Skin of body (tissue), 2 donors: ENCODE measurements around the gene KLHL12. TPM values are rescaled to one million over a fixed set of nuclear protein-coding genes. Genes with fewer than 3 reads are reported as not detected.

Experiments
- DNase-seq: peaks from one replicate; lab custom pipeline; 2025; lab: John Stamatoyannopoulos, UW
- total RNA-seq: library from RNA; depleted of rRNA; stranded (reverse); fragments of >200 nt; gene quantifications from one replicate; pipeline ENCODE4 v1.2.3, GENCODE V29; 2014

Gene KLHL12
- 21.3 TPM for total RNA-seq

- peak; percentile 96 for DNase-seq
Measured at GRCh38 chr1:202926581-202927491, at the start of gene KLHL12. KLHL12 (minus strand) TSS chr1:202927234; CDS start chr1:202925162, 2,072 bp downstream.

GRCh38 chr1:202976633-202977032, 49.6 kb upstream of the KLHL12 start:
- DNase-seq, result no peak

- no peak for DNase-seq
Measured at GRCh38 chr1:202974856-202975255, 47.8 kb upstream of the KLHL12 start.

GRCh38 chr1:202972046-202972445, 45.0 kb upstream of the KLHL12 start:
- DNase-seq, result no peak

- peak; percentile 63 for DNase-seq
Measured at GRCh38 chr1:202968895-202969295, 41.9 kb upstream of the KLHL12 start.

GRCh38 chr1:202968351-202968750, 41.3 kb upstream of the KLHL12 start:
- no peak for DNase-seq

GRCh38 chr1:202967684-202968281, 40.7 kb upstream of the KLHL12 start:
- no peak for DNase-seq

GRCh38 chr1:202966006-202966898, 39.2 kb upstream of the KLHL12 start:
- no peak for DNase-seq

- DNase-seq, result no peak
Measured at GRCh38 chr1:202965422-202965821, 38.4 kb upstream of the KLHL12 start.

- no peak for DNase-seq
Measured at GRCh38 chr1:202964791-202965410, 37.9 kb upstream of the KLHL12 start.

GRCh38 chr1:202961220-202961880, 34.3 kb upstream of the KLHL12 start:
- no peak for DNase-seq

GRCh38 chr1:202959276-202959620, 32.2 kb upstream of the KLHL12 start:
- DNase-seq, result no peak

- DNase-seq, result no peak
Measured at GRCh38 chr1:202958544-202959275, 31.7 kb upstream of the KLHL12 start.

- peak; percentile 71 for DNase-seq
Measured at GRCh38 chr1:202957733-202958543, 30.9 kb upstream of the KLHL12 start, which contains the start of gene ADIPOR1. ADIPOR1 (minus strand) TSS chr1:202958312; CDS start chr1:202951070, 7,242 bp downstream.

GRCh38 chr1:202956969-202957368, 29.9 kb upstream of the KLHL12 start:
- DNase-seq, result no peak

GRCh38 chr1:202954057-202954745, 27.2 kb upstream of the KLHL12 start:
- DNase-seq, result no peak

GRCh38 chr1:202953392-202953791, 26.4 kb upstream of the KLHL12 start:
- DNase-seq, result no peak

GRCh38 chr1:202952818-202953217, 25.8 kb upstream of the KLHL12 start:
- DNase-seq, result no peak

- no peak for DNase-seq
Measured at GRCh38 chr1:202952099-202952498, 25.1 kb upstream of the KLHL12 start.
